Erythroblast (primary cell): ENCODE measurements around the gene CEL.
"Not testable (repeated sequence)": the region's sequence is repeated elsewhere in the genome, so short reads cannot be mapped to it uniquely, and the experiment has no call there.

Experiments
- DNase-seq, 2 experiments: peaks; one replicate each; lab custom pipeline; 2025; lab: John Stamatoyannopoulos, UW
- GATA1 ChIP-seq: IDR thresholded peaks from 2 replicates; pipeline ENCODE4 v1.6.1; 2011; ENCODE audit warnings: low read depth, mild to moderate bottlenecking, control low read depth, low read length, moderate library complexity
- POLR2A ChIP-seq: IDR thresholded peaks from 2 replicates; pipeline ENCODE4 v1.6.1; 2011; ENCODE audit warnings: mild to moderate bottlenecking, low read length

Gene CEL

GRCh38 chr9:133075925-133076630 lies 14.3 kb downstream of the CEL start:
- DNase-seq, result no peak
- TF ChIP-seq POLR2A (no peak), GATA1 (no peak)

DNA sequence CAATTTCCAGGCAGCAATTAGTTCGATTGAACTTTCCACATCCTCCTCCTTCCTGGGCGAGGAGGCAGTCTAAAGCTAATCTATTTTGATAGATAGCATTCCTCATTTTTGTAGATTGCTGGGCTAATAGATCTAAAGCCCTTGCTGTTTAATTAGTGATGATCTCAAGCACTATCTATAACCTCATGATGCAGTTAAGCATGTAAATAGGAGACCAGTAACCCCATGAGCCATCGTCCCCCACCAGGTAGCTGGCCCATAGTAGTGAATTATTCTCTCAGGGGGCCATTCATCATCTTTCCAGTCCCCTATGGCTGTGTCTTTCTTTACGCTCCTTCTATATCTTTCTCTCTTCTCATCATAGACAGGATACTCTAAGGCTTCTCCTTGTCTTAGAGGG lies 14.9 kb downstream of the CEL start:
- TF ChIP-seq GATA1, result no peak
- TF ChIP-seq POLR2A, result no peak
- no peak for DNase-seq

GRCh38 chr9:133078486-133078885 lies 16.7 kb downstream of the CEL start:
- no peak for TF ChIP-seq GATA1
- TF ChIP-seq POLR2A, result no peak
- DNase-seq, result no peak

DNA sequence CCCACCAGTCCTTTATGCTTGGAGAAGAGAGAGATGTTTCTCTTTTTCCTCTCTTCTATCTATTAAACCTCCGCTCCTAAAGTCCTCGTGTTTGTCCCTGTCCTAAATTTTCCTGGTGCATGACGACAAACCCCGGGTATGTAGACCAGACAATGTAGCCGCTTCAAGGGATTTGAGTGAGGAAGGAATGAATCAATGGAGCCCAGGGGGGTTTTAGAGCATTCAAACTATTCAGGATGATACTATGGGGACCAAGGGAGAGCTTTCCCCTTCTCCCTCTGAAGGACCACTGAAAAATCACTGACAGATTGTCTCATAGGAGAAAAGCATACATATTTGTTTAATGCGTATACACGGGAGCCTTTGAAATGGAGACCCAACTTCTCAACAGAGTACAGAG lies 18.4 kb downstream of the CEL start:
- no peak for TF ChIP-seq POLR2A
- TF ChIP-seq GATA1, result no peak
- no peak for DNase-seq

- DNase-seq, result not testable (repeated sequence)
Observed at GRCh38 chr9:133080786-133081779, 19.3 kb downstream of the CEL start.

GRCh38 chr9:133081957-133082644 lies 20.3 kb downstream of the CEL start:
- not testable (repeated sequence) for DNase-seq

GRCh38 chr9:133083688-133084087 lies 21.9 kb downstream of the CEL start:
- DNase-seq, result not testable (repeated sequence)

DNA sequence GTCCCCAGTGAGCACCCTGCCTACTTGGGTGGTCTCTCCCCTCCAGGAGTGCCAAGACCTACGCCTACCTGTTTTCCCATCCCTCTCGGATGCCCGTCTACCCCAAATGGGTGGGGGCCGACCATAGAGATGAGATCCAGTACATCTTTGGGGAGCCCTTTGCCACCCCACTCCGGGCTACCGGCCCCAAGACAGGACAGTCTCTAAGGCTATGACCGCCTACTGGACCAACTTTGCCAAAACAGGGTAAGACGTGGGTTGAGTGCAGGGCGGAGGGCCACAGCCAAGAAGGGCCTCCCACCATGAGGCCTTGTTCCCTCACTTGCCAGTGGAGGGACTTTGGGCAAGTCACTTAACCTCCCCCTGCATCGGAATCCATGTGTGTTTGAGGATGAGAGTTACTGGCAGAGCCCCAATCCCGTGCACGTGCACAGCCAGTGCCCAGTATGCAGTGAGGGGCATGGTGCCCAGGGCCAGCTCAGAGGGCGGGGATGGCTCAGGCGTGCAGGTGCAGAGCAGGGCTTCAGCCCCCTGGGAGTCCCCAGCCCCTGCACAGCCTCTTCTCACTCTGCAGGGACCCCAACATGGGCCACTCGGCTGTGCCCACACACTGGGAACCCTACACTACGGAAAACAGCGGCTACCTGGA lies 24.6 kb downstream of the CEL start:
- not testable (repeated sequence) for DNase-seq

DNA sequence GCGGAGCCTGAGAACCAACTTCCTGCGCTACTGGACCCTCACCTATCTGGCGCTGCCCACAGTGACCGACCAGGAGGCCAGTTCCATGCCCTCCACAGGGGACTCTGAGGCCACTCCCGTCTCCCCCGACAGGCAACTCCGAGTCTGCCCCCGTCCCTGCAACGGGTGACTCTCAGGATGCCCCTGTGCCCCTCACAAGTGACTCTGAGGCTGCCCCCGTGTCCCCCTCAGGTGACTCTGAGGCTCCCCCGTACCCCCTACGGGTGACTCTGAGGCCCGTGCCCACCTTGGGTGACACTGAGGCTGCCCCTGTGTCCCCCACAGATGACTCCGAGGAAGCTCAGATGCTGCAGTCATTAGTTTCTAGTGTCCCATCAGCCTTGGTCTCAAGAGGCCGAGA lies 25.1 kb downstream of the CEL start:
- DNase-seq, result no peak
- no peak for TF ChIP-seq POLR2A
- TF ChIP-seq GATA1, result no peak

DNA sequence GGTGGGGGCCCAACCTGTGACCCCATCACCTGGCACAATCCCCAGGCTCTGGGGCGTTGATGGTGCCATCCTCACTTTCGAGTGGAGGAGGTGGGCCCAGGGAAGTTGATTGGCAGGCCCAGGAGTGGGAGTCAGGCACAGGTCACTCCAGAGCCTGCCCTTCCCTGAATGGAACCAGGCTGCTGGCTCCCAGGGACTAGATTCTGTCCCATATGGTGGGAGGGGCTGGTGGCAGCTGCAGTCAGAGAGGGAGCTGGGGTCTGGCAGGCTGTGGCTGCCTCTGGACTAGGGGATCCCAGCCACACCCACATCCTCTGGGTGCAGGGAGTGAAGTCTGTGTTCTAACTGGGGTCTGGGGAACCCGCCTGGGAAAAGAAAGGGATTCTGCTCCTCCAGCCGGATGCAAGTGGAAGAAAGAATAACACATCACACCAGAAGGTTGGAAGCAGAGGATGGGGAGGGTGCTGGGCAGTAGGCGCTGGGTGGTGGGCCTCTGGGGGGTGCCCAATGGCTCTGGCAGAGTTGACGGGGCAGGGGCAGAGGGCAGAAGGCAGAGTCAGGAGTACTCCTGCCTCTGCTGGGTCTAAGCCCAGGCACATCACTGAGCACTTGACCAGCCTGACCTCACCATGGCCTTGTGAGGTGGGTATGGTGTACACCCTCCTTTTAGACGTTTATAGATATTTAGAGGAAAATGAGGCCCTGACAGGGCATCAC lies 25.8 kb downstream of the CEL start:
- no peak for DNase-seq
- TF ChIP-seq GATA1 (no peak), POLR2A (no peak)

- TF ChIP-seq GATA1 (no peak), POLR2A (no peak)
- no peak for DNase-seq
Observed at GRCh38 chr9:133088146-133088750, 26.5 kb downstream of the CEL start.

- no peak for DNase-seq
- TF ChIP-seq POLR2A (no peak), GATA1 (no peak)
Observed at GRCh38 chr9:133088756-133089155, 27.0 kb downstream of the CEL start.

GRCh38 chr9:133089271-133089671 lies 27.5 kb downstream of the CEL start:
- TF ChIP-seq GATA1 (no peak), POLR2A (no peak)
- DNase-seq, result peak; percentile 20 to 28

DNA sequence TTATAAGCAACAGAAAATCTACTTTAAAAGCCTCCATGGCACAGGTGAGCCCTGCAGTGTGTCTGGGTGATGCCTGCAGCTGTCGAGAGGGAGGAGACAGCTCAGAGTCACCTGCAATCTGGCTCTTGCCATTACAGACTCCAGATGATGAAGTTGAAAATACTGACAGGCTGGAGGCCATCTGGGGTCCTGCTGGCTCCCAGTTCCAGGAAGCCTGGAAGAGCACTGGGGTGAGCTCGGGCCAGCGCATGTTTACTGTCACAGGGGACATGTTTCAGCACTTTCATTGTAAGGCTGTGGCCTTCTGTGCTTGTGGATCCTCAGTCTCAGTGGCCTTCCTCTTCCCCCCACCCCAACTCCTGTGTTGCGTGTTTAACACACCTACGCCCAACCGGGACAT lies 28.4 kb downstream of the CEL start:
- TF ChIP-seq POLR2A, result no peak
- no peak for TF ChIP-seq GATA1

More for the DNA sequence above, 28.4 kb downstream of the CEL start:
- DNase-seq, result no peak
